WTC11 (cell line): Measurements from ENCODE around the gene GLS. TPM values are rescaled to one million over a fixed set of nuclear protein-coding genes. Genes with fewer than 3 reads are reported as not detected.

Source experiments
- ATAC-seq: fragments of 200-7000 bp; cut with Tn5 transposase; 2 replicates; pipeline ENCODE4 v1.10.0; 2021; ENCODE audit warnings: mild to moderate bottlenecking, moderate library complexity
- CTCF ChIA-PET: fragments of 300-600 bp; sonication (Branson Sonifier 250); formaldehyde crosslinking; loops from one replicate; lab custom pipeline; 2021; ENCODE audit warnings: antibody characterized with exemption; lab: Charles Lee
- POLR2A ChIA-PET: fragments of 350-600 bp; sonication (Branson Sonifier 250); formaldehyde crosslinking; loops from one replicate; lab custom pipeline; 2021; ENCODE audit warnings: antibody characterized with exemption; lab: Charles Lee
- DNase-seq: peaks from one replicate; pipeline ENCODE4 v3.0.0; 2021; ENCODE audit warnings: low spot score
- H3K27ac Mint-ChIP-seq: 2 replicates; pipeline ENCODE4 v1.8.0; 2021; ENCODE audit warnings: mixed read lengths
- H3K27me3 Mint-ChIP-seq: 2 replicates; pipeline ENCODE4 v1.8.0; 2021; ENCODE audit warnings: low read depth, mild to moderate bottlenecking, moderate library complexity, mixed read lengths
- H3K36me3 Mint-ChIP-seq: 2 replicates; pipeline ENCODE4 v1.8.0; 2021; ENCODE audit warnings: mixed read lengths
- H3K4me1 Mint-ChIP-seq: 2 replicates; pipeline ENCODE4 v1.8.0; 2022; ENCODE audit warnings: mixed read lengths
- H3K4me3 Mint-ChIP-seq: 2 replicates; pipeline ENCODE4 v1.8.0; 2021; ENCODE audit warnings: mild to moderate bottlenecking, moderate library complexity, mixed read lengths
- H3K9me3 Mint-ChIP-seq: 2 replicates; pipeline ENCODE4 v1.8.0; 2021; ENCODE audit warnings: mixed read lengths
- CREM ChIP-seq: sonication (generic); formaldehyde crosslinking; IDR thresholded peaks from 2 replicates; pipeline ENCODE4 v1.8.1; 2022; ENCODE audit warnings: mild to moderate bottlenecking, missing genetic modification reagents, moderate library complexity
- CTCF ChIP-seq: fragments of 200-600 bp; IDR thresholded peaks from 2 replicates; pipeline ENCODE4 v1.8.0; 2022; ENCODE audit warnings: antibody characterized with exemption
- ERG ChIP-seq: fragments of 250-450 bp; sonication (Bioruptor Pico); IDR thresholded peaks from 2 replicates; pipeline ENCODE4 v1.8.0; 2021; ENCODE audit warnings: mild to moderate bottlenecking
- FOXJ3 ChIP-seq: sonication (generic); formaldehyde crosslinking; IDR thresholded peaks from 2 replicates; pipeline ENCODE4 v1.9.0; 2021; ENCODE audit warnings: missing genetic modification reagents, mild to moderate bottlenecking, borderline replicate concordance
- FOXP4 ChIP-seq: sonication (generic); formaldehyde crosslinking; IDR thresholded peaks from 2 replicates; pipeline ENCODE4 v1.8.0; 2022; ENCODE audit warnings: mild to moderate bottlenecking, missing genetic modification reagents
- NFE2L1 ChIP-seq: sonication (generic); formaldehyde crosslinking; IDR thresholded peaks from 2 replicates; pipeline ENCODE4 v1.8.1; 2023; ENCODE audit warnings: missing genetic modification reagents
- NR1H2 ChIP-seq: sonication (generic); formaldehyde crosslinking; IDR thresholded peaks from 2 replicates; pipeline ENCODE4 v1.9.0; 2021; ENCODE audit warnings: mild to moderate bottlenecking, moderate library complexity, missing genetic modification reagents
- NR2C2 ChIP-seq: sonication (generic); formaldehyde crosslinking; IDR thresholded peaks from 2 replicates; pipeline ENCODE4 v1.8.0; 2022; ENCODE audit warnings: mild to moderate bottlenecking, missing genetic modification reagents
- OVOL2 ChIP-seq: fragments of 250-450 bp; sonication (Bioruptor Pico); IDR thresholded peaks from 2 replicates; pipeline ENCODE4 v1.9.0; 2021; ENCODE audit warnings: mild to moderate bottlenecking, borderline replicate concordance
- SMAD4 ChIP-seq: sonication (generic); formaldehyde crosslinking; IDR thresholded peaks from 2 replicates; pipeline ENCODE4 v1.8.0; 2022; ENCODE audit warnings: mild to moderate bottlenecking, missing genetic modification reagents
- SOX15 ChIP-seq: fragments of 250-450 bp; sonication (Bioruptor Pico); IDR thresholded peaks from 2 replicates; pipeline ENCODE4 v1.9.0; 2021; ENCODE audit warnings: mild to moderate bottlenecking
- SP1 ChIP-seq: sonication (generic); formaldehyde crosslinking; conservative IDR thresholded peaks from 2 replicates; pipeline ENCODE4 v1.8.1; 2022; ENCODE audit warnings: missing genetic modification reagents
- TEAD1 ChIP-seq: sonication (generic); formaldehyde crosslinking; IDR thresholded peaks from 2 replicates; pipeline ENCODE4 v1.8.0; 2022; ENCODE audit warnings: mild to moderate bottlenecking, missing genetic modification reagents
- TEAD4 ChIP-seq: sonication (generic); formaldehyde crosslinking; IDR thresholded peaks from 2 replicates; pipeline ENCODE4 v1.8.0; 2022; ENCODE audit warnings: mild to moderate bottlenecking, missing genetic modification reagents
- ZBTB43 ChIP-seq: sonication (generic); formaldehyde crosslinking; IDR thresholded peaks from 2 replicates; pipeline ENCODE4 v1.8.1; 2023; ENCODE audit warnings: mild to moderate bottlenecking, missing genetic modification reagents
- ZNF219 ChIP-seq: sonication (generic); formaldehyde crosslinking; IDR thresholded peaks from 2 replicates; pipeline ENCODE4 v1.8.0; 2023; ENCODE audit warnings: missing genetic modification reagents, mild to moderate bottlenecking, borderline replicate concordance
- ZNF512 ChIP-seq: sonication (generic); formaldehyde crosslinking; IDR thresholded peaks from 2 replicates; pipeline ENCODE4 v1.8.1; 2022; ENCODE audit warnings: missing genetic modification reagents, borderline replicate concordance
- ZNF532 ChIP-seq: fragments of 250-450 bp; sonication (Bioruptor Pico); IDR thresholded peaks from 2 replicates; pipeline ENCODE4 v1.9.0; 2021; ENCODE audit warnings: mild to moderate bottlenecking, borderline replicate concordance
- total RNA-seq: library from RNA; stranded (reverse); gene quantifications from 3 replicates; pipeline ENCODE4 v1.2.3, GENCODE V29; 2021

GLS gene
- total RNA-seq, 1 experiment from 2014 or later: 115 TPM

- TF ChIP-seq ZNF532 (no peak), SOX15 (CRISPR knock-in tag) (no peak), SMAD4 (CRISPR knock-in tag) (no peak), TEAD1 (CRISPR knock-in tag) (no peak), ZNF512 (CRISPR knock-in tag) (no peak), CTCF (no peak), CREM (CRISPR knock-in tag) (no peak), NR2C2 (CRISPR knock-in tag) (no peak), FOXP4 (no peak)
These were observed 24.1 kb downstream of the GLS start (continued) for GRCh38 chr2:190904640-190905261.

GRCh38 chr2:190908532-190908931, 27.9 kb downstream of the GLS start:
- no peak for DNase-seq
- Mint-ChIP-seq H3K4me1 (no peaks in the 10 kb centered on the region), H3K4me3 (no peak overlapping the region), H3K27ac (no peak overlapping the region), H3K36me3 (peaks cover 34% of the 10 kb centered on the region), H3K27me3 (no peaks in the 10 kb centered on the region), H3K9me3 (no peaks in the 10 kb centered on the region)
- CTCF ChIA-PET: no interaction called here
- no peak for ATAC-seq
- TF ChIP-seq FOXJ3 (CRISPR knock-in tag): no peak
- no peak for TF ChIP-seq TEAD1 (CRISPR knock-in tag)
- no peak for TF ChIP-seq ERG (CRISPR knock-in tag)
- no peak for TF ChIP-seq TEAD4 (CRISPR knock-in tag)
- TF ChIP-seq ZNF219 (CRISPR knock-in tag): no peak
- TF ChIP-seq NR1H2 (CRISPR knock-in tag): no peak
- TF ChIP-seq OVOL2 (CRISPR knock-in tag): no peak
- TF ChIP-seq FOXP4: no peak
- no peak for TF ChIP-seq CREM (CRISPR knock-in tag)
- no peak for TF ChIP-seq SP1 (CRISPR knock-in tag)
- TF ChIP-seq ZBTB43 (CRISPR knock-in tag): no peak
- no peak for TF ChIP-seq NFE2L1 (CRISPR knock-in tag)
- POLR2A ChIA-PET: no interaction called here
